Psoas muscle (tissue), 8 donors: ENCODE results near the gene RALGAPA2. TPM values are rescaled to one million over a fixed set of nuclear protein-coding genes. Genes with fewer than 3 reads are reported as not detected.

Source experiments
- ATAC-seq, 4 donors: fragments of 200-7000 bp; cut with Tn5 transposase; one replicate each; pipeline ENCODE4 v1.9.1; 2020; ENCODE audit warnings: moderate library complexity in 3 of 4, mild to moderate bottlenecking in 2 of 4
- DNase-seq, 2 donors: peaks; one replicate each; pipeline ENCODE4 v3.0.0-alpha.2; 2020
- H3K27ac ChIP-seq: fragments of 200-600 bp; one replicate; pipeline ENCODE4 v1.8.0; 2022
- H3K27me3 ChIP-seq, 3 donors: fragments of 200-600 bp in 1 of 3; one replicate each; pipeline versions ENCODE4 v1.6.1 to v1.8.0; 2013 to 2022; ENCODE audit warnings: low read length in 2 of 3, mild to moderate bottlenecking in 2 of 3, moderate library complexity in 1 of 3; ENCODE audit not compliant: insufficient read depth in 3 of 3
- H3K36me3 ChIP-seq, 2 donors: fragments of 200-600 bp in 1 of 2; one replicate each; pipeline versions ENCODE4 v1.6.1 to v1.8.0; 2013 to 2022; ENCODE audit warnings: low read depth in 1 of 2, mild to moderate bottlenecking in 1 of 2, moderate library complexity in 1 of 2; ENCODE audit not compliant: insufficient read depth in 1 of 2
- H3K4me1 ChIP-seq: fragments of 200-600 bp; one replicate; pipeline ENCODE4 v1.8.0; 2022
- H3K4me3 ChIP-seq: fragments of 200-600 bp; one replicate; pipeline ENCODE4 v1.8.0; 2022; ENCODE audit warnings: mild to moderate bottlenecking
- H3K9me3 ChIP-seq: fragments of 200-600 bp; one replicate; pipeline ENCODE4 v1.8.0; 2022
- WGBS, 3 donors: extraction: QIAGEN DNeasy Blood & Tissue Kit; methylation state at CpG; one replicate each; pipeline versions ENCODE4 v1.1.6 to v1.1.7; 2013; 5-methylcytosine and 5-hydroxymethylcytosine counted together
- intact Hi-C, 2 donors: fragments of 100-400 bp; cut with DNase I; formaldehyde crosslinking; loops; one replicate each; pipeline versions ENCODE4 v1.11.0 to v1.14.2; 2022
- polyA plus RNA-seq, 3 donors: library from polyadenylated mRNA; stranded (reverse); fragments of 200-250 nt; gene quantifications; one replicate each; pipeline ENCODE4 v1.2.3, GENCODE V29; 2013
- total RNA-seq, 4 donors: library from RNA; stranded (reverse); fragmentation: NEBNext Ultra II Directional in 2 of 4; extraction: Animal tissue kit (Norgen Biotek cat#: 25700) in 2 of 4; gene quantifications; one replicate each; pipeline versions ENCODE4 v1.2.1 to v1.2.4, GENCODE V29; 2021 to 2023
- TF ChIP-seq, protein P1 (sequence below): fragments of 200-600 bp; IDR thresholded peaks from one replicate; pipeline ENCODE4 v1.8.0; 2022; ENCODE audit warnings: antibody characterized with exemption
- donor health status: healthy with polysubstance abuse.
- donor health status: DM: no; HTN: no; CAD: no; lungs with moderate emphysema.
- donor health status: Bipolar disorder and iron deficiency.
- donor health status: healthy.
- donor health status: DM: yes; HTN: yes; CAD: no.
- donor health status: DM: no; HTN: no; CAD: no.
- donor health status: DM: no; HTN: no; CAD: no.
- donor health status: DM: yes; HTN: yes; CAD: no.

Gene RALGAPA2
- total and polyA plus RNA-seq, 7 donors: 12.2 to 75.5 (median 51.1) TPM

DNA sequence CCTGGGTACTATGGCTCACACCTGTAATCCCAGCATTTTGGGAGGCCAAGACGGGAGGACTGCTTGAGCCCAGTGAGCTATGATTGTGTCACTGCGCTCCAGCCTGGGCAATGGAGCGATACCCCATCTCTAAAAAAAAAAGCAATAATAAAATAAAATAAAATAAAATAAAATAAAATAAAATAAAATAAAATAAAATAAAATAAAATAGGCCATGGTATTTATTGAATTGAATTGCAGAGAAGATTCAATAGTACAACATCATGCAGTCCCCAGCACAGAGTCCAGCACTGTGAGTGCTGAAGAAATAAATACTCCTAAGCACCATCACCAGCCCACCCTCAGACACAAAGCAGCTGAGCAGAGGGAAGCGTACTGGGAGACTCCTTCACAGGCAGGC lies 144.7 kb downstream of the RALGAPA2 start:
- H3K36me3 ChIP-seq: peaks cover 3 to 88% of the 10 kb centered on the region in 2 donors
- no peaks in the 10 kb centered on the region for H3K4me1 ChIP-seq
- H3K9me3 ChIP-seq: no peaks in the 10 kb centered on the region
- TF ChIP-seq, protein P1, sequence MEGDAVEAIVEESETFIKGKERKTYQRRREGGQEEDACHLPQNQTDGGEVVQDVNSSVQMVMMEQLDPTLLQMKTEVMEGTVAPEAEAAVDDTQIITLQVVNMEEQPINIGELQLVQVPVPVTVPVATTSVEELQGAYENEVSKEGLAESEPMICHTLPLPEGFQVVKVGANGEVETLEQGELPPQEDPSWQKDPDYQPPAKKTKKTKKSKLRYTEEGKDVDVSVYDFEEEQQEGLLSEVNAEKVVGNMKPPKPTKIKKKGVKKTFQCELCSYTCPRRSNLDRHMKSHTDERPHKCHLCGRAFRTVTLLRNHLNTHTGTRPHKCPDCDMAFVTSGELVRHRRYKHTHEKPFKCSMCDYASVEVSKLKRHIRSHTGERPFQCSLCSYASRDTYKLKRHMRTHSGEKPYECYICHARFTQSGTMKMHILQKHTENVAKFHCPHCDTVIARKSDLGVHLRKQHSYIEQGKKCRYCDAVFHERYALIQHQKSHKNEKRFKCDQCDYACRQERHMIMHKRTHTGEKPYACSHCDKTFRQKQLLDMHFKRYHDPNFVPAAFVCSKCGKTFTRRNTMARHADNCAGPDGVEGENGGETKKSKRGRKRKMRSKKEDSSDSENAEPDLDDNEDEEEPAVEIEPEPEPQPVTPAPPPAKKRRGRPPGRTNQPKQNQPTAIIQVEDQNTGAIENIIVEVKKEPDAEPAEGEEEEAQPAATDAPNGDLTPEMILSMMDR: no peak
- H3K27me3 ChIP-seq: no peaks in the 10 kb centered on the region
- intact Hi-C loops: loop anchor here in 1 of 2 donors (10.0 kb wide), 1 partner anchor 203 kb away; the partner anchor contains the start of gene INSM1
- H3K4me3 ChIP-seq: no peak overlapping the region
- H3K27ac ChIP-seq: no peak overlapping the region
- DNase-seq (no peak), ATAC-seq (no peak)
- WGBS, 3 donors: 95 to 97% (median 95%) methylated on average over 4 of the region's 4 CpGs

DNA sequence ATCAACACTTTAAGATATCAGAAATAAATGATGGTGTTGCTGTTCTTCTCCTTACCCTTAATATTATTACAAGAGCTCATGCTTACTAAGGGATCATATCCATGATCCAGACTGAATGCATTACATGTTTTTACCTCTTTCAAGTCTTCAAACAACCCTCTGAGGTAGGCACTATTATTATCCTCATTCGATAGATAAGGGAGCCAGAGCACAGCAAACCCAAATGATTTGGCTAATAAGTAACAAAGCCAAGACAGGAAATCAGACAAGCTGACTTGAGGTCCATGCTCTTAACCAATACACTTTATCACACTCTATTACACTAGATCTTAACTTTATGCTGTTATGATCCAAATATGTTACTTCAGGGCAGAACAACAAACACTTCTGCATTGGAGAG lies 145.9 kb downstream of the RALGAPA2 start:
- 95 to 96% (median 96%) methylated on average over 1 of the region's 1 CpG for WGBS, 3 donors
- no peaks in the 10 kb centered on the region for H3K9me3 ChIP-seq
- no peaks in the 10 kb centered on the region for H3K27me3 ChIP-seq
- ATAC-seq: no peak
- TF ChIP-seq, protein P1: no peak
- H3K4me1 ChIP-seq: no peaks in the 10 kb centered on the region
- DNase-seq: no peak
- H3K4me3 ChIP-seq: no peak overlapping the region
- H3K27ac ChIP-seq: no peak overlapping the region
- intact Hi-C loops: loop anchor here in 1 of 2 donors (10.0 kb wide), 1 partner anchor 202 kb away; the partner anchor contains the start of gene INSM1
- H3K36me3 ChIP-seq: peaks cover 3 to 87% of the 10 kb centered on the region in 2 donors

DNA sequence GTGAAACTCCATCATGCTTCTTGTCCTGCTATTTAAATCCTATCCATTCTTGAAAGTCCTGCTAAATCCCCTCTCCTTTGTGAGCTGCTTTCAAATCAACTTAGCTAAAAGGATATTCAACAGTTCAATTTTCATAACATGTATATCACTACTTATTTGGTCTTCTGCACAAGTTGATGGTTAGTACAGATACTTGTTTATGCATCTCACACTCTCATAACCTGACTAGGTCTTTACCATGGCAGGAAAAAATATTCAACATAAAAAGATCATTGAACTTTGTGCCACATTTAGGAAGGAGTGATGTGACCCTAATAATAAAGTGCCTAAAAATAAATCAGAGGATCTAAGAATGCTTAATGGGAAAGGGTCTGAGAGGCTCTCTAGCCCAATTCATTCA lies 148.2 kb downstream of the RALGAPA2 start:
- intact Hi-C loops: loop anchor here in 1 of 2 donors (10.0 kb wide), 1 partner anchor 199 kb away; the partner anchor contains the start of gene INSM1
- no peaks in the 10 kb centered on the region for H3K27me3 ChIP-seq
- ATAC-seq: no peak

DNA sequence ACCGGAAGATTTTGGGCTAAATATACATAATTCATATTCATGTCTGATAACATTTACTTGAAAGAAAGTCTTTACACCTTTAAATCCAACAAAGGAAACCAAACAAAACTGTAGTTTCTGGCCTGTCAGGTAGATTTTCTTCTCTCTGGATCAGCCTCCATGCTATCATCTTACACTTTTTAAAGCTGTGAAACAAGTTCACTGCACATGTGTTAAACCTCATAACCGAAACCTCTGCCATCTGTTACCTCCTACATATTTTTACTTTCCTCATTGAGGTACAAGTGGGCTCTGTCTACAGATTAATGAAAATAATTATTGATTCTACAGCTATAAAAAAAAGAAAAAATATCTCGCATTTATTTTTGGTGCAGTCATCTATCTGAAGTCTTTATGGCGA lies 149.9 kb downstream of the RALGAPA2 start:
- H3K4me1 ChIP-seq: no peaks in the 10 kb centered on the region
- 90 to 96% (median 91%) methylated on average over 4 of the region's 4 CpGs for WGBS, 3 donors
- no peak overlapping the region for H3K4me3 ChIP-seq
- no peak for DNase-seq
- no peaks in the 10 kb centered on the region for H3K27me3 ChIP-seq
- no peak for ATAC-seq
- intact Hi-C loops: loop anchor here in 1 of 2 donors (10.0 kb wide), 1 partner anchor 198 kb away; the partner anchor contains the start of gene INSM1
- H3K36me3 ChIP-seq: peaks cover 2 to 75% of the 10 kb centered on the region in 2 donors
- H3K27ac ChIP-seq: no peak overlapping the region
- TF ChIP-seq, protein P1: no peak
- H3K9me3 ChIP-seq: no peaks in the 10 kb centered on the region

More for the DNA sequence above, 148.2 kb downstream of the RALGAPA2 start:
- Histone ChIP-seq H3K36me3 (peaks cover 0 to 84% of the 10 kb centered on the region in 2 donors), H3K4me1 (no peaks in the 10 kb centered on the region), H3K9me3 (no peaks in the 10 kb centered on the region), H3K27ac (no peak overlapping the region), H3K4me3 (no peak overlapping the region)
- TF ChIP-seq, protein P1: no peak
- no peak for DNase-seq

DNA sequence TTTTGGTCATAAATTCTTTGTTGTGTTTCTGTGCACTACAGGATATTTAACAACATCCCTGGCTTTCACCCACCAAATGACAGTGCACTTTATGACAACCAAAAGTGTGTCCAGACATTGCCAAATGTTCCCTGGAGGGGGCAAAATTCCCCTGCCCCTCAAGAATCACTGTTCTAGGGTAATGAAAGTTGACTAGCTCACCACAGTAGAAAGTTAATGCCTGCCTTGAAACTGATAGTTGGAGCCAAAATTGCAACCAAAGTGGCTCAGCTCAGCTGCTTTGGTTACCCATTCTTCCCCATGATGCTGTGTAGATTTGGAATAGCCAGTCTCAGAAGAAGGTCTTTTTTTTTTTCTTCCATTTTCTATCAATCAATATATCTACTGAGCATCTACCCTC lies 150.6 kb downstream of the RALGAPA2 start:
- Histone ChIP-seq H3K4me1 (no peaks in the 10 kb centered on the region), H3K9me3 (no peaks in the 10 kb centered on the region), H3K36me3 (peaks cover 3 to 73% of the 10 kb centered on the region in 2 donors), H3K4me3 (no peak overlapping the region), H3K27me3 (no peaks in the 10 kb centered on the region), H3K27ac (no peak overlapping the region)
- DNase-seq (no peak), ATAC-seq (no peak)
- TF ChIP-seq, protein P1: no peak
- intact Hi-C loops: loop anchor here in 1 of 2 donors (10.0 kb wide), 1 partner anchor 197 kb away; the partner anchor contains the start of gene INSM1
